GDM1 (cell line): ENCODE measurements around the gene ARHGAP20.

Source experiments
- DNase-seq: peaks from one replicate; lab custom pipeline; 2025; lab: John Stamatoyannopoulos, UW

ARHGAP20 gene

GRCh38 chr11:110601936-110602335 lies 110.3 kb downstream of the ARHGAP20 start:
- DNase-seq = no peak

GRCh38 chr11:110600322-110600721 lies 111.9 kb downstream of the ARHGAP20 start:
- no peak for DNase-seq

GRCh38 chr11:110599207-110599606 lies 113.0 kb downstream of the ARHGAP20 start:
- DNase-seq = no peak

GRCh38 chr11:110598725-110599124 lies 113.5 kb downstream of the ARHGAP20 start:
- DNase-seq = no peak

- no peak for DNase-seq
Observed at GRCh38 chr11:110587972-110588371, 124.3 kb downstream of the ARHGAP20 start.

GRCh38 chr11:110587129-110587528 lies 125.1 kb downstream of the ARHGAP20 start:
- DNase-seq = no peak

- no peak for DNase-seq
Observed at GRCh38 chr11:110584150-110584549, 128.1 kb downstream of the ARHGAP20 start.

- DNase-seq = no peak
Observed at GRCh38 chr11:110582728-110583432, 129.4 kb downstream of the ARHGAP20 start.

GRCh38 chr11:110580571-110580970 lies 131.7 kb downstream of the ARHGAP20 start:
- no peak for DNase-seq

GRCh38 chr11:110573411-110573810 lies 138.8 kb downstream of the ARHGAP20 start:
- no peak for DNase-seq

GRCh38 chr11:110571081-110571720 lies 141.0 kb downstream of the ARHGAP20 start:
- DNase-seq = no peak

GRCh38 chr11:110566577-110566976 lies 145.7 kb downstream of the ARHGAP20 start:
- no peak for DNase-seq

- no peak for DNase-seq
Observed at GRCh38 chr11:110565357-110566336, 146.6 kb downstream of the ARHGAP20 start.

- no peak for DNase-seq
Observed at GRCh38 chr11:110564676-110565356, 147.4 kb downstream of the ARHGAP20 start.

- no peak for DNase-seq
Observed at GRCh38 chr11:110544779-110545178, 167.5 kb downstream of the ARHGAP20 start.

GRCh38 chr11:110538154-110538553 lies 174.1 kb downstream of the ARHGAP20 start:
- DNase-seq = no peak

GRCh38 chr11:110530900-110531741 lies 181.1 kb downstream of the ARHGAP20 start:
- DNase-seq = no peak

GRCh38 chr11:110529043-110529442 lies 183.2 kb downstream of the ARHGAP20 start:
- no peak for DNase-seq

- DNase-seq = no peak
Observed at GRCh38 chr11:110527146-110527545, 185.1 kb downstream of the ARHGAP20 start.
